ENCODE measurements around the gene IGFBP1. TPM values are rescaled to one million over a fixed set of nuclear protein-coding genes. Genes with fewer than 3 reads are reported as not detected.

The IGFBP1 gene
- total and polyA plus RNA-seq, 2 of the 13 experiments (the other 11 are each of a cell fraction or from before 2014, with no cell fraction given) = 5.4 to 885 TPM

GRCh38 chr7:45885264-45885882, 2.9 kb upstream of the IGFBP1 start (continued):
- TF ChIP-seq ZBTB40 (IDR thresholded peaks at IDR 0.05) (no peak), ZBTB40 (CRISPR knock-in tag; IDR thresholded peaks at IDR 0.05) (peak; percentile 83), MAFF (IDR thresholded peaks at IDR 0.05; ENCODE audit: low read depth, low read length) (peak; percentile 28; the same call in 1 of the 2 replicates), PLRG1 (conservative IDR thresholded peaks at IDR 0.05) (no peak), ZNF557 (CRISPR knock-in tag; IDR thresholded peaks at IDR 0.05) (peak; percentile 91; the same call in 1 of the 2 replicates), SKI (IDR thresholded peaks at IDR 0.05; ENCODE audit: partially characterized antibody) (peak; percentile 47), FOSL2 (CRISPR knock-in tag; IDR thresholded peaks at IDR 0.05) (peak; percentile 95), RXRA (CRISPR knock-in tag; IDR thresholded peaks at IDR 0.05) (peak; percentile 92; the same call in 1 of the 2 replicates), ZSCAN30 (CRISPR knock-in tag; IDR thresholded peaks at IDR 0.05) (no peak; the same call in 1 of the 2 replicates), ZNF558 (CRISPR knock-in tag; IDR thresholded peaks at IDR 0.05; ENCODE audit: borderline replicate concordance) (no peak), SATB2 (CRISPR knock-in tag; IDR thresholded peaks at IDR 0.05) (no peak), ZC3H4 (CRISPR knock-in tag; IDR thresholded peaks at IDR 0.05; ENCODE audit: borderline replicate concordance) (no peak; the same call in 1 of the 2 replicates), NKX3-1 (CRISPR knock-in tag; IDR thresholded peaks at IDR 0.05) (peak; percentile 90; the same call in 1 of the 2 replicates), BCL3 (CRISPR knock-in tag; IDR thresholded peaks at IDR 0.05) (peak; percentile 88; the same call in 1 of the 2 replicates), ZNF292 (CRISPR knock-in tag; IDR thresholded peaks at IDR 0.05; ENCODE audit: borderline replicate concordance, low read depth) (peak; percentile 96; the same call in 1 of the 2 replicates), AHR (CRISPR knock-in tag; IDR thresholded peaks at IDR 0.05) (peak; percentile 85; the same call in 1 of the 2 replicates), DPF2 (CRISPR knock-in tag; IDR thresholded peaks at IDR 0.05; ENCODE audit: borderline replicate concordance, low read depth) (peak; percentile 88), ZNF138 (CRISPR knock-in tag; IDR thresholded peaks at IDR 0.05; ENCODE audit: low read depth) (no peak), NONO (IDR thresholded peaks at IDR 0.05) (no peak), NONO (CRISPR knock-in tag; conservative IDR thresholded peaks at IDR 0.05) (peak; percentile 94), ZNF331 (CRISPR knock-in tag; IDR thresholded peaks at IDR 0.05) (peak; percentile 92), HDAC1 (CRISPR knock-in tag; IDR thresholded peaks at IDR 0.05) (peak; percentile 95)

Data from HepG2 (cell line).